GM19463 (cell line): ENCODE results near the gene FXYD7.
"Not testable (repeated sequence)": the region's sequence is repeated elsewhere in the genome, so short reads cannot be mapped to it uniquely, and the experiment has no call there.

Experiments used
- ATAC-seq: cut with Tn5 transposase; IDR thresholded peaks from one replicate; pipeline ENCODE4 v1.9.1; 2021; ENCODE audit warnings: mild to moderate bottlenecking, moderate library complexity; ENCODE audit not compliant: unreplicated experiment

The FXYD7 gene

GRCh38 chr19:35142606-35143230 is 337 bp upstream of the FXYD7 start:
- ATAC-seq, result no peak

- no peak for ATAC-seq
Observed at GRCh38 chr19:35143818-35144217, 763 bp downstream of the FXYD7 start.

DNA sequence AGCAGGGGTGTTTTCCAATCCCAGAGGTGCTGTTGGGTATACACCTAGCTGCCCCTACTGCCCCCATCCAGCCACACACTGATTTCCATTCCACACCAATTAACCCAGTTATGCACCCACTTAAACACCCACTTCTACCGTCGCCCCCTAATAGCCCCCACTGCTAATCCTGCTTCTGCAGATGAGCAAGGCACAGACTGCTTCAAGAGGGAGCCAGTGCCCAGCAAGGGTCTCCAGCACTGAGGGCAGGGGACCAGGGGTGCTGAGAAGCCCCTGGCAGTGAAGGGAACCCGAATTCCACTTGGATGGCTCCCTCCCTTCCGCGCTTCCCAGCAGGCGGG is 1.2 kb downstream of the FXYD7 start:
- no peak for ATAC-seq

- no peak for ATAC-seq
Observed at GRCh38 chr19:35144600-35145436, 1.8 kb downstream of the FXYD7 start.

- no peak for ATAC-seq
Observed at GRCh38 chr19:35146746-35147459, 3.8 kb downstream of the FXYD7 start.

GRCh38 chr19:35149463-35149862 is 6.4 kb downstream of the FXYD7 start:
- ATAC-seq, result no peak

DNA sequence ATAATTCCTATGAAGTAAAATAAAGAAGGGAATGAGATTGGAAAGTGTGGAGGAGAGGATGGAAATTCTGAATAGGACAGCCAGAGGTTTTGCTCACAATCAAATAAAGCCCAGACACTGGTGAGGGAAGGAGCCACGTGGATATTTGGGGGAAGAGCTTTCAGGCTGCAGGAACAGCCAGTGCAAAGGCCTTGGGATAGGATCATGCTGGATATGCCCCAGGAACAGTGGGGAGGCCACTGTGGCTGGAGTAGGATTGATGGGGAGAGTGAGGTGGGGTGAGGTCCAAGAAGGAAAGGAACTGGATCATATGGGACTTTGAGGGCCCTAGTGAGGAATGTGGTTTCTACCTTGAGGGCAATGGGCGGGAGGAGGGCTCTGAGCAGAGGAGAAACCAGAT is 7.4 kb downstream of the FXYD7 start:
- no peak for ATAC-seq

- no peak for ATAC-seq
Observed at GRCh38 chr19:35151273-35152065, 8.4 kb downstream of the FXYD7 start.

DNA sequence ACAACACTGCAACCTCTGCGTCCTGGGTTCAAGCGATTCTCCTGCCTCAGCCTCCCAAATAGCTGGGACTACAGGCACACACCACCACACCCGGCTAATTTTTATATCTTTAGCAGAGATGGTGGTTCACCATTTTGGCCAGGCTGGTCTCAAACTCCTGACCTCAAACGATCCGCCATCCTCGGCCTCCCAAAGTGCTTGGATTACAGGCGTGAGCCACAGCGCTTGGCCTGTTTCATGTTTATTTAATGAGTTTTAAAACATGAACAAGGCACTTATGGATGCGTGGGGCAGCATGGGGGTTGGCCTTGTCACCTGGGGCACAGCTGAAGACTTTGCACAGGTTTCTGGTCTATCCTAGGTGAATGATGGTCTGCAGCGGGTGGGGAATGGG is 10.1 kb downstream of the FXYD7 start:
- not testable (repeated sequence) for ATAC-seq

DNA sequence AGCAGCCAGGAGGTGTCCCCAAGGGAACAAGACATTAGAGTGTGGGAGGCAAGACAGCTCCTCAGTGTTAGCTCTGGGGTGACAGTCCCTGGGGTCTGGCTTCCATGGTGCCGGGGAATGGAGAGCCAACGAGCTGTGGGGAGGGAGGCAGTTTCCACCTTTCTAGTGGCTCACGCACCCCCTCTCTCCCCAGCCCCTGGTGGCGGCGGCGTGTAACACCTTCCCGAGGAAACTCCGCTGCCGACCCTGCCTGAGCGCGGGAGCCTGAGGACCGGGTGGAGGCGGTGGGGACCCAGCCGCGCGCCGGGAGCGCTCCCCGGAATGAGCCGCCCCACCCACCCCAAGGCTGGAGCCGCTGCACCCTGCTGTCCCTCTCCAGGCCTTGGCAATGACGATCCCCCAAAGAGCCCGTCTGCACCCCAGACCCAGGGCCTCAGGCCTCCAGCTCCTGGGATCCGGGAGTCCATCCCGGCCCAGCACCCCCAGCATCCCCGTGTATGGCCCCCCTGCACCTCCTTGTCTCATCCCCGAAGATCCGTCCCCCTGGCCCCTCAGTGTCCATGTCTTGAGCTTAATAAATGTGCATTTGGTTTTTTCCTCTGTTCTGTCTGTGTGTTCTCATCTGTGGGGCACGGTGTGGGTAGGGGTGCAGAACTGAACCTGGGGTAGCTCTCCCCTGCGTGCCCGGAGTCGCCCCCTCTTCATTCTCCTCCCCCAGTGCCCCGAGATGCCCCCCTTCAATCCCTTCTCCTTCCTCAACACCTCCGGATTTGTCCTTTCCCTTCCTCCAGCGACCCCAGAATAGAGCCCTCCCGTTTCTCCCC is 10.9 kb downstream of the FXYD7 start:
- peak; percentile 57 for ATAC-seq

DNA sequence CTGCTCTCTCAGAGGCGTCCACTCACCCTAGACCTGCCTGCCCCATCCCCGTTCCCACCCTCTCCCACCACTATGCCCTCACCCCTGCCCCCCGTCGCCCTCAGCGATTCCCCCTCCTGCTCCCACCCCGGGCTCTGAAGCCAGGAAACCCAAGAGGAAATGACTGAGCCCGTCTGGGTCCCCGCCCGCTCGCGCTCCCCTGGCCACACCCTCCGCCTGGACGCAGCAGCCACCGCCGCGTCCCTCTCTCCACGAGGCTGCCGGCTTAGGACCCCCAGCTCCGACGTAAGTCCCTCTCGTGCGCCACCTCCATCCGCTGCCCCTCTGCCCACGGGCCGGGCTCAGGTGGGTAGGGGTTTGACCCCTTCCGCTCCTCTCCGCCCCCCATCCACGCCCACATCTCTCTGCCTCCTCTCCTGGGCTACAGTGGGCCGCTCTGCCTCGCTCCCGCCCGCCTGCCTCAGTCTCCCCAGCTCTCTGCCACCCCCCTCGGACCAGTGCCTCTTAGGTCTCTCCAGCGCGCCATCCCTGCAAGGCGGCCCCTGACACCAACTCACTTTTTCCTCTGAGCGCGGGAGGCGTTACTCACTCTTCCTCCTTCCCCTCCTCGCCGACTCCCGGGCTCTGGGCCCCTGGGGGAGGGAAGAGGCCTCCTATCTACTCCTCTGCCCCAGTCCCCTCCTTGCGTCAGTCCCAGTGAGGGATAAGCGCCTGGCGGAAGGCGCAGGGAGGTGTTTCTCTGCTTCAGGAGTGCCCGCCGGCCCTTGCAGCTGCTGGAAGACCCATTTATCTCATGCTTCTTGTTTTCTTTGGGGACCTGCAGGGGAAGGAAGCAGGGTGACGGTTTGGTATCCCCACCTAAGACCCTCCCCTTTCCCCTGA is 11.7 kb downstream of the FXYD7 start, which contains the start of gene FXYD5:
TSS of gene FXYD5 (plus strand) at position 211 of the 882 bp plus-strand sequence. CDS start 816 bp downstream, outside the sequence.
- ATAC-seq, result no peak

GRCh38 chr19:35155441-35155840 is 12.4 kb downstream of the FXYD7 start:
- no peak for ATAC-seq

GRCh38 chr19:35155981-35156672 is 13.1 kb downstream of the FXYD7 start:
- no peak for ATAC-seq

DNA sequence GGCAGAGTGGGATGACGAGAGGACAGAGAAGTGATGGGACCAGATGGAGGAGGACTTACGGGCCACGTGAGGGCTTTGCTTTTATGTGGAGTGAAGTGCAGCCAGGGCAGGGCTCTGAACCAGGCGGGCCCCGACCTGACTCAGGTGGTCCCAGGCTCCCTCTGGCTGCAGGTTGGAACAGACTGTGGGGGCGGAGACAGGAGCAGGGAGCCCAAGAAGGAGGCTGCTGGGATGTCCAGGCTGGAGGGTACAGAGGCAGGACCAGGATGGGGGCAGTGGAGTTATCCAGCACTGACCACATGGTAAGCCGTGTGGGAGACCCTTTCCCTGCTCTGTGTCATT is 13.6 kb downstream of the FXYD7 start:
- no peak for ATAC-seq

DNA sequence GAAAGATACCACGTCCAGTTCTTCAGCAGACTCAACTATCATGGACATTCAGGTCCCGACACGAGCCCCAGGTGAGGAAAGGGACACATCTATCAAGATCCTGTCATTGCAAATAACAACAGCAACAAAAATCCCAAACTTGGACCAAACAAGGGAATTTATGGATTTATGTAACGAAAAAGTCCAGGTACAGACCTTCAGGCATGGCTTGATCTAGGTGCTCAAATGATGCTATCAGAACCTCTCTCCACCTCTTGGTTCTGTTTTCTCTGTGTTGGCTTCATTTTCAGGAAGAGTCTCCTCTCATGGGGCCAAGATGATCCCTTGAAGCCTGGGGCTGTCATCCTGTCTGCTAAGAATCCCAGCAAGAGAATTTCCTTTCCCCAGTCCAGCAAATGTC is 14.4 kb downstream of the FXYD7 start:
- no peak for ATAC-seq

DNA sequence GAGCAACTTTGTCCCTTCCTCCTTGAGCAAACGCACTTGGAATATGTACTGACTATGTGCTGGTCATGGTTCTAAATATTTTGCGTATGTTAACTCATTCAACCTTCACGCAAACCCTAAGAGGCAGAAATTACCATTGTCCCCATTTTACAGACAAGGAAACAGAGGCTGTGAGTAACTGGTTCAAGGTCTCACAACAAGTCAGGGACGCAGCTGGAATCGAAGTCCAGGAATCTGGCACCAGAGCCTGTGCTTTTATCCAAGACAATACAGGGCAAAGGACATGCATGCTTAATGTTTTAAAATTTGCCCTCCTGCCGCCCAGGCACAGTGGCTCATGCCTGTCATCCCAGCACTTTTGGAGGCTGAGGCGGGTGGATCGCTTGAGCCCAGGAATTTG is 16.6 kb downstream of the FXYD7 start:
- ATAC-seq, result no peak

GRCh38 chr19:35160629-35161433 is 17.8 kb downstream of the FXYD7 start:
- no peak for ATAC-seq

DNA sequence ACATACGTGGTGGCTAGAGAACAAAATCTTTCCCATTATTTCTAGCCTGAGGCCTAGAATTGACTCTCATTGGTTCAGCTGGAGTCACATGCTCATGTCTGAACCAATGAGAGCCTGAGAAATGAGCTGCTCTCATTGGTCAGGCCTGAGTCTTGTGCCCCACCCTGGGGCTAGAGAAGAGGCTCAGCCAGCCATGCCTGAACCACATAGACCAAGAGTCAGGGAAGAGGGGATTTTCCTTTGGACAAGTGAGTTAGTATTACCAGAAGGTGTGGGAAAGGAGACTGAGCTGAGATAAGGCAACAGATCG is 18.3 kb downstream of the FXYD7 start:
- no peak for ATAC-seq
